Eye (tissue), 1 donor: Measurements from ENCODE around the gene TMC1.

Source experiments
- DNase-seq: peaks from one replicate; pipeline ENCODE4 v3.0.0-alpha.2; 2015

The TMC1 gene

DNA sequence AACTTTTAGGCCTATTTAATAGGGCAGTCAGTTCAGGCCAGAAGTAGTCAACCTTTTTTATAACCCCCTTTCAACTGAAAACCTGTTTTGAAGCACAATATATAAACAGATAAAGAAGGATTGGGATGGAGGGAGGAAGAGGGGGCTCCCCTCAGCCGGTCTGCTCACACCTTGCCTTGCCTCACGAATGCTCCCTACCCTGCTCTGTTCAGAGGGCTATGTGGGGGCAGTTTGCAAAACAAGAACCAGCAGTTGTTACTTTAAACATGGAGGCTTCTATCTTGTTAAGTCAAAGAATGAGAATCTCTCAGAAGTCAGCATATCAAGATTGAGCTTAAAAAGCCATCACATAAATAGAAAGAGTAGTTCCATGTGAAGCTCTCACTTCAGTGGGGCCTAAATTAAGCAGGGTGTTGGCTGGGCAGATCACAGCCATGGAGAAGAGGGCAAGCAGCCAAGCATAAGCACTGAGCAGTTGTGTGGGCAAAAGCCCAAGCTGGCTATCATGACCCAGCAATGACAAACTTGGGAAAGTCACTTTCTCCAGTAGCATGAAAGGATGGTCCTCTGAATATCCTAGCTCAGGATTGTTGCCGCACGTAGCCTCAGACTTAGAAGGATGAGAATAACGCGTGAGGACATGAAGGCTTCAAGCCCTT is 360.8 kb downstream of the TMC1 start:
- DNase-seq = no peak

- DNase-seq = no peak
These were observed 362.5 kb downstream of the TMC1 start for GRCh38 chr9:72883875-72884274.

DNA sequence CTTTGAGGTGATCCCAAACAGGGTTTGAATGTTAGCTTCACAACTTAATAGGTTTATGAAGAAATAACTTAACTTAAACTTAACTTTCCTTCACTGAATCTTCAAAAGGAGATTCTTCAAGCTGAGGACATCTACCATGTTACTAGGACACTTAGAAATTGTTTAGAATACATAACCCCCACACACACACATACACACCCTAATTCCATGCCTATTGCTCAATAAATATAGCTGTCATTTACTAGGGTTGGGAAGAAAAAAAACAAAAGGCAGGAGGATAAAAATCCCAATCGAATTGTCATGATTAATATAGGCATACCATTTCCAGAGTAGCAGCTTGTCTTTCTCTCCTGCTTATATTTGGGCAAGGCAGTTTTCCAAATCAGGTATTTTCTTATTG is 363.1 kb downstream of the TMC1 start:
- no peak for DNase-seq
